Measurements from ENCODE around the gene LRRC3B.

Gene LRRC3B

GRCh38 chr3:26631390-26631738 lies 8.8 kb downstream of the LRRC3B start:
- DNase-seq, result no peak

GRCh38 chr3:26634601-26635000 lies 12.0 kb downstream of the LRRC3B start:
- DNase-seq, result no peak

DNA sequence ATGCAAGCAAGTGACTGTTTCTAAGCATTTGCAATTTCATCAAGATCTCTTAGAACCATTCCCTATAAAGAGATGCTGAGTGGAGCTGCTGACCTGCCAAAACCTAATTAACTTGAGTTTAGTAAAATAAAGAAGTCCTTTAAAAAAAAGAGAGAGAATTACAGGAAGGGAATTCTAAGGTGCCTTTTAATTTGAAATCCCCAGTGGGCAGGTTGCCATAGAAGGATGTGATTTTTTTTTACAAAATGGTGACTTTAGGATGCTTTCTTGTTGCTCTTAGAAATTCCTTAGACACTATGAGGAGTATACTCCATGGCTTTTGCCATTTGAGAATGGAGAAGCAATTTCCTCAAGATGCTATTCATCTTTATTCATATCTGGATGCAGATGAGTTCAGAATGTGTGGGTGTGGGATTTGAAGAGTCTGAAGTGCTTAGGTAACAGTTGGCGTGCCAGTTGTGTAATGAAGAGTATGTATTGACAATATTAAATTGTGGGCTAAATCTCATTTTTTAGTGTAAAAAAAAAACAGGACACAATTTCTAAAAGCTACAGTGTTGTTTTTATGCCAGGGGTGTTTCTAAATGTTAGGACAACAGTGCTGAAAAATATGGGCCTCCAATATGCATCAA lies 13.6 kb downstream of the LRRC3B start:
- no peak for DNase-seq

- no peak for DNase-seq
Observed at GRCh38 chr3:26637698-26638097, 15.1 kb downstream of the LRRC3B start.

DNA sequence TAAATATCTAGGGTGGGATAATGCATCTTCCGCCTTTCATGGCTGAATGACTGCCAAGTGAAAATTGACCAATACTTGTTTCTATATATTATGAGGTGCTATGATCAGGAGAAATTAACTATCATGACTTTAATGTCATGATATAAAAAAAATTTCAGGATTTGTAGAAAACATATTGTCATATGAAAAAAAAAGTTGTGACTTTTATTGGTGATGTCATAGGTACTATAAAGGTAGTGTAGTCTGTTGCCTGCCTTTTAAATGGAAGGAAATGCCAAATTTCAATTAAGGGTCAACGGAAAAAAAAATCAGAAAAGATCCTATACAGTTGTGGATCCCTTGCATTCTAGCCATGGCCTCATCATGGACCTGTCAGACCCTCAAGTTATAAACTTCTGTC lies 15.5 kb downstream of the LRRC3B start:
- no peak for DNase-seq

GRCh38 chr3:26639339-26639738 lies 16.8 kb downstream of the LRRC3B start:
- DNase-seq, result no peak

GRCh38 chr3:26647078-26647477 lies 24.5 kb downstream of the LRRC3B start:
- DNase-seq, result no peak

- DNase-seq, result no peak
Observed at GRCh38 chr3:26648461-26648860, 25.9 kb downstream of the LRRC3B start.

DNA sequence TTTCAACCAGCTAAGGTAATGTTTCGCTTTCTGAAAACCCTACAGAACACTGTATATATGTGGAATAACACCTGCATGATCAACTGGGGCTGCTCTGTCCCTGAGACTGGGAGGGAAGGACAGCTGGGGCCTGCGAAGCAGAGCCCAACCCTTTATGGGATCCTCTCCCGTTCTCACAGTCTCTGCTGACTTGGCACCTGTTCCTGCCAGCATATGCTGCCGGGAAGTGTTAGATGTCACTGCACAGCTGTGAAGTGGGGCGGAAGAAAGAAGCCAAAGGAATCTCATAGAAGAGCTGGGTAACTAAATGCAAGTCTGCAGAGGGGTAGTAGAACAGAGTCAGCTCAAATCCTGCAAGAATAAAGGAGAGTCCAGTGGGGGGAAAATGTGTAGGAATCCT lies 29.6 kb downstream of the LRRC3B start:
- DNase-seq, result no peak

DNA sequence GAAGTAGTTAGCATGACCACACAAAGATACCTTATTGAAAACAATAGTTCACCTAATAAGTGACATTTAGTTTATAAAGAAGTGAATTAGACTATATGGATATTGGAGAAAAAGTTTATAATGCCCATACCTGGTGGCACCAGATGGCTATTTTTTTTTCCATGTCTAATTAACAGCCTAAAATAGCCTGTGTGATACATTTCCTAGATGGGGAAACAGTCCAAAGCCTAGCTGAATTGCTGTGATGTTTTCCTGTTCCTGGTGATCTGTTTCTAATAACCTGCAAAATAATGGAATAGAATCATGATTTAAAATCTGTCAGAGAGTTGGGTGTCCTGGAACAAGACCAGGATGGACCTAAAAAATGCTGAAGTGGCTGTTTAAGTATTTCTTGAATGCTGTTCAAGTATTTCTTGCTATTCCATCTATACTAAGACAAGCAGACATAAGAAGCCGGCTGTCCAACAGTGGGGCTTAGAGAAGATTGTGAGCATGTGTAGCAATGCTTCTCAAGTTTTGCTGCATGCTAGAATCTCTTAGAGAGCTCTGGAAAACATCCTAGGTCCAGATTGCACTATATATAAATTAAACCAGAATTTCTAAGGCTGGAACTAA lies 31.3 kb downstream of the LRRC3B start:
- DNase-seq, result no peak

DNA sequence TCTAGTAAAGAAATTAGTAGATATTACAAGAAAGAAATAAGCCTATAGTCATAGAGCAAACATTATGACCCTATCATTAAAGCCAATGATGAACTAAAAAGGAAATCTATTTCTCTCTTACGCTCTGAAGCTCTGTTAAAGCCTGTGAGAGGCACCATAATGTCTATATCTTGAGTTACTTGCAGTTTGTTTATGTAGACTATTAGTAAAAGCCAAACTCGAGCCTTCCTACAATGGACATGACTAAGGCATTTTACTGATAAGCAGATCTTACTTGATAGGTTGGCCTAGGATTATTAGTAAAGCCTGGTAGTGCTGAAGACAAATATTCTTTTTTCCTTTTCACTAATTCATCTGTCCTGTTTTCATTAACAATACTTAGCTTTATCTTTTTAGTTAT lies 32.7 kb downstream of the LRRC3B start:
- no peak for DNase-seq

DNA sequence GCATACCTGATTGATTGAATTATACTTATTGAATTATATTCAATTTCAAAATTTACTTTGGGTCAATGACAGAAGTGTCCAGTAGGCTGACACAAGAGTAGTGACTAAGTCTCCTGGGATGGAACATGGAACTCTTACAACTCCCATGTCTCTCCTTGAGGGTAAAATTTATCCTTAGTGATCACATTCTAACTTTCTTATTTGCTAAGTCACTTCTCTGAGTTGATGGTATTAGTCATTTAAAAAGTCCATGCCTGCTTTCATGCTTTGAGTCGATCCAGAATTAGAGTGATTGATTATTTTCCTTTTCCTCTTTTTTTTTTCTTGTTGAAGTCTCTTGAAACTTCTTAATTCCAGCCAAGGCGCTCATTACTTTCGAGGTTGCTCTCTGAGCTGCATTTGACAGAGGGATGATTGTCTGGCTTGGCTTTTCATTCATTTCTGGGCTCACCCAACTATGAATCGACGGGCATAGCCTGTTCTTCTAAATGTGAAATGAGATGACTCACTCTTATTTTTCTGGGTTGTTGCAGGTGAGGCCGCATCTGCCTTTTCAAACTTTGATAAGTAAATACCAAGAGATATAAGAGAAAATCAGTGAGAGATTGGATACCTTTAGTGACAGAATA lies 34.9 kb downstream of the LRRC3B start:
- no peak for DNase-seq

DNA sequence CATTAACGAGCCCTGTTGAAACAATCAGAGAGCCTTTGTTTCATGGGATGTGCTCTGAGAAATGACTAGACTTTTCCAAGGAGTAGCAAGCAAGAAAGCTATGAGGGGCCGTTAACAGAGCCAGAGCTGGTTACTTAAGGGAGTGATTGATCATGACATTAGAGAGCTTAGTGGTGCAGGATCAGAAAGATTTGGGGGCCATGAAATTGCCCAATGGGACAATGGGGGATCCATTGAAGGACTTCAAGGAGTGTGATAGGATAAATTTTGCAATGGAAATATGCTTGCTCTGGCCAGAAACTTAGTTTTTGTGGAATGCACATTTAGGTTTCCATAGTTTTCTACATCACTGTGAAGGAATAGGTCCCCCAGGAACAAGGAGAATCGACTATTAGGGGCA lies 45.6 kb downstream of the LRRC3B start:
- DNase-seq, result no peak

- no peak for DNase-seq
Observed at GRCh38 chr3:26668696-26669095, 46.1 kb downstream of the LRRC3B start.

DNA sequence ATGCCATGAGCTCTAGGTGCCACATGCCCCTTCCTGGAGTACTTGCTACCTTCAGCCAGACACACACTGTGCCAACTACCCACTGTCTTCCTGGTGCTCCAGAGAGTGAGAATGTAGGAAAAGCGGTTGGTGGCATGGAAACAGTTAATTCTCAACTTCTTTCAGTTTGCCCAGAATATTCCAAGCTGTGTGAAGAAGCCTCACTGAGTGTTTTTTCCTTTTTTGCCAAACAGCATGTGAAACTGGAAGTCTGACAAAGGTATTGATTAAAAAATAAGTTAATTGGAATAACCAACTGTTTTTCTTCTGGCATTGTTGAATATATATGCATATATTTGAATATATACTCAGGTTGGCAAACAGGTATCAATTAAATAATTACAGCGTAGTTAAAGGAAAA lies 52.8 kb downstream of the LRRC3B start:
- no peak for DNase-seq

GRCh38 chr3:26681632-26682031 lies 59.1 kb downstream of the LRRC3B start:
- no peak for DNase-seq

- no peak for DNase-seq
Observed at GRCh38 chr3:26682406-26682805, 59.8 kb downstream of the LRRC3B start.

DNA sequence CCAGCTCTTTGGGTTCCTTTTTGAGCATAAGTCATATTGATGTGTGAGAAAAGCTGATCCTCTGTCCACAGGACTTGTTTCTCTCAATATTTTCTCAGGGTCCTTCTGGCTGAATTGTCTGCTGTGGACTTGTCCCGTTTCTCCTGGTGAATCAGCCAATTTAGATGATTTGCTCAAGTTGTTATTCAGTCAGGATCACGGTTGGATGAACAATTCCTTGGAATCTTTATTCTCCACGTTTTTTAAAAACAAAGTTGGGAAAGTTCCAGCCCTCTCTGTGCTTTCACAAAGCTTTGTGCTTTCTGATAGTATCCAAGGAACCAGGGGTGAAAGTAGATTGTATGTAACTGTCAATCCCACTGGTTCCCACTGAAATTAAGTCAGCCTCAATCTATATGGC lies 61.3 kb downstream of the LRRC3B start:
- DNase-seq, result no peak

GRCh38 chr3:26687466-26687865 lies 64.9 kb downstream of the LRRC3B start:
- no peak for DNase-seq

- no peak for DNase-seq
Observed at GRCh38 chr3:26699553-26699952, 77.0 kb downstream of the LRRC3B start.

- no peak for DNase-seq
Observed at GRCh38 chr3:26703519-26703918, 80.9 kb downstream of the LRRC3B start.

GRCh38 chr3:26704736-26705135 lies 82.2 kb downstream of the LRRC3B start:
- DNase-seq, result no peak

- no peak for DNase-seq
Observed at GRCh38 chr3:26708501-26708900, 85.9 kb downstream of the LRRC3B start.

- no peak for DNase-seq
Observed at GRCh38 chr3:26712211-26713026, 89.8 kb downstream of the LRRC3B start.
